Measurements from ENCODE around the gene HDAC7. TPM values are rescaled to one million over a fixed set of nuclear protein-coding genes. Genes with fewer than 3 reads are reported as not detected.

The HDAC7 gene
- total and polyA plus RNA-seq, 3 experiments from 2014 or later = 23.1 to 207 (median 206) TPM

DNA sequence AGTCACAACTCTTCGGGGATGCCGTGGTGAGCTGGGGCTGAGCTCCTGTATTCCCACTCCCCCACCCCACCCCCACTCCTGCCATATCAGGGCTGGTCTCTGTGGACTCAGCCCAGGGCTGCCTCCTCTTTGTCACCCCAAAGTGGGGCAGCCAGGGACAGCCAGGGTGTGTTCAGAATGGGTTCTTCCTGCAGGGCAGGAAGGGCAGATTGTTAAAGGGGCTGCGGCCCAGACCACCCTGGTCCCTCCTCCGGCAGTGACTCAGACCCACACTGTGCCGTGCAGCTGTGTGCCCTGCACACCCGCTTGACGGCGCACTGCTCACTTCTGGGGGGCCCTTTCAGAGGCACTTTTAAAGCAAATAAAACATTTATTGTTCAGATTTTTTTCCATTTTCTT, 37.3 kb downstream of the HDAC7 start:
- Mint-ChIP-seq H3K36me3 (peaks cover 0 to 50% (median 1%) of the 10 kb centered on the region in 3 donors), H3K27me3 (no peaks in the 10 kb centered on the region), H3K4me1 (peaks cover 6 to 11% (median 6%) of the 10 kb centered on the region in 3 donors), H3K9me3 (no peaks in the 10 kb centered on the region), H3K4me3 (no peak overlapping the region), H3K27ac (peak overlapping the region in 4 of 8 donors; percentile 72 to 85 (median 79))
- peaks cover 23% of the 10 kb centered on the region for H3K36me3 ChIP-seq (ENCODE audit: insufficient read depth, low read length)
- CTCF ChIA-PET = interaction anchor here (1.0 to 19.1 kb wide), 7 partner anchors 16 to 68 kb away, joined by 3 to 414 read pairs (median 18); no protein-coding TSS in a partner anchor
- peaks cover 6% of the 10 kb centered on the region for H3K4me1 ChIP-seq (ENCODE audit: insufficient read depth, low read length)
- DNase-seq = no peak
- POLR2A ChIA-PET = interaction anchor here (0.9 to 1.1 kb wide), 2 partner anchors 10 to 26 kb away, joined by 3 read pairs; no protein-coding TSS in a partner anchor
- no peaks in the 10 kb centered on the region for H3K9me3 ChIP-seq (ENCODE audit: low read length)
- no peak overlapping the region for H3K4me3 ChIP-seq (ENCODE audit: low read length)
- no peak overlapping the region for H3K27ac ChIP-seq (ENCODE audit: low read depth, low read length)
- H3K27me3 ChIP-seq (ENCODE audit: insufficient read depth, low read length, poor library complexity, severe bottlenecking) = no peaks in the 10 kb centered on the region

DNA sequence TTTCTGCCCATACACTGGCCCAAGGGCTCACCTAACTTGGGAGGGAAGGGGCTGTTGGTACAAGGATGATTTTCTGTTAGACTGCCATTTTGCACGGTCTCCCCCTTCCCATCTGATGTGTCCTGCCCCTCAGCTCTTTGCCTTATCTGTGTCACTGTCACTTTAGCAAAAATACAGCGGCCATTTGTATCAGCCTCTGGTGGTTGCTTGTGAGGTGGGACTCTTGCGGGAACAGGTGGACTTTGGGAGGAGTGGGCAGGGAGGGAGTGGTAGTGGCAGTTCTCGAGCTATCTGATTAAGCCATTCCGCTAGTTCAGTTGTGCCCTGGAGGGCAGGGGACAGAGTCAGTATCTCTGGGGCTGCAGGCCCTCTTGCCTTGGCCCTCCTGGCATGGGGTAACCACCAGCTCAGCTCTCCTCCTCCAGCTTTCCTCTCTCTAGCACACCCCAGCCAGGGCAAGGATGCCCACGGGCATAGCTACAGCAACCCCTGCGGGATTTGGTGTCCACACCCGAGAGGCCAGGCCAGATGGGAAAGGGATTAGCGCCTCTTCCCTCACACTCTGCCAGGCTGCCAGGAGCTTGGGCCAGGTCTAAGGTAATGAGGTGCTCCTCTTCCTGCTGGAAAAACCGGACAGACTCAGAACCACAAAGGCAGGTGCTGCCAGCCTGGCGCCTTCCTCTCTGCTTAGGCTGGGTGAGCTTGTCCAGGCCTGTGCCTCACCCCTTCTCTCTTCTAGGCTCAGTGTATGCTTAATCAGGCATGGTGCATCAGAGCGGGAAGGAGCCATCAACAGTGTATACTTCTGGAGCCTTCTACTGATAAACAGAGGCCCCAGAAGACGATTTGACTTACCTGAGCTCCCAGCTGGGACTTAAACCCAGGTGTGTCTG, 38.0 kb downstream of the HDAC7 start:
- Mint-ChIP-seq H3K9me3 (no peaks in the 10 kb centered on the region), H3K36me3 (peaks cover 0 to 44% (median 0%) of the 10 kb centered on the region in 3 donors), H3K27me3 (no peaks in the 10 kb centered on the region), H3K4me3 (peak overlapping the region in 1 of 7 donors; percentile 10), H3K27ac (peak overlapping the region in 5 of 8 donors; percentile 65 to 82 (median 72)), H3K4me1 (peaks cover 6 to 11% (median 6%) of the 10 kb centered on the region in 3 donors)
- Histone ChIP-seq H3K27ac (ENCODE audit: low read depth, low read length) (no peak overlapping the region), H3K9me3 (ENCODE audit: low read length) (no peaks in the 10 kb centered on the region), H3K27me3 (ENCODE audit: insufficient read depth, low read length, poor library complexity, severe bottlenecking) (no peaks in the 10 kb centered on the region), H3K36me3 (ENCODE audit: insufficient read depth, low read length) (peaks cover 17% of the 10 kb centered on the region), H3K4me3 (ENCODE audit: low read length) (no peak overlapping the region), H3K4me1 (ENCODE audit: insufficient read depth, low read length) (peaks cover 6% of the 10 kb centered on the region)
- no peak for DNase-seq
- POLR2A ChIA-PET = interaction anchor here (0.9 to 1.1 kb wide), 3 partner anchors 9 to 123 kb away, joined by 3 read pairs; partner anchors contain the start of gene VDR
- CTCF ChIA-PET = interaction anchor here (0.9 to 19.1 kb wide), 9 partner anchors 11 to 67 kb away, joined by 3 to 414 read pairs (median 5); no protein-coding TSS in a partner anchor

DNA sequence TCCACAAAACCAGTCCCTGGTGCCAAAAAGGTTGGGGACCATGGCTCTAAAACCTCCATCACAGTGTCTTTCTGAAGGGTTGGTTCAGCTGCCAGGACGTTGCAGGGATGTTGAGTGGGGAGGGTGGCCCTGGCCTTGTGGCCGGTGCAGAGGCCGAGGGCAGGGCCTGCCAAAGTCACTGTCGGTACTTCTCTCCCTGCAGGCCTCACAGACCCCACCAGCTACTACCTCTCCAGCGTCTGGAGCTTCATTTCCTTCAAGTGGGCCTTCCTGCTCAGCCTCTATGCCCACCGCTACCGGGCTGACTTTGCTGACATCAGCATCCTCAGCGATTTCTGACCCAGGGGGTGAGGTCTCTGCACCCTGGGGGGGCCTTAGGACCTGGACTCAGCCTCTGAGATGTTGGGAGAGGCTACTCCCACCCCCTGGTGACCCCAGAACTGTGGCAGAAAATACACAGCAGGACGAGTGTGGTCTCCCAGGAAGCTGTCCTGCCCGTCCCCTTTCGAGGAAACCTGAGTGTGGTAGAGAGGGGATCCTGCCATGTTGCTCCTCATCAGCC, 39.7 kb downstream of the HDAC7 start:
- H3K9me3 Mint-ChIP-seq = no peaks in the 10 kb centered on the region
- Histone ChIP-seq H3K27ac (ENCODE audit: low read depth, low read length) (no peak overlapping the region), H3K4me3 (ENCODE audit: low read length) (no peak overlapping the region), H3K36me3 (ENCODE audit: insufficient read depth, low read length) (no peaks in the 10 kb centered on the region), H3K9me3 (ENCODE audit: low read length) (no peaks in the 10 kb centered on the region), H3K27me3 (ENCODE audit: insufficient read depth, low read length, poor library complexity, severe bottlenecking) (no peaks in the 10 kb centered on the region), H3K4me1 (ENCODE audit: insufficient read depth, low read length) (peaks cover 6% of the 10 kb centered on the region)
- H3K36me3 Mint-ChIP-seq = peaks cover 0 to 27% (median 0%) of the 10 kb centered on the region in 3 donors
- ChIA-PET CTCF (interaction anchor here (1.0 to 19.1 kb wide), 12 partner anchors 9 to 130 kb away, joined by 3 to 414 read pairs (median 14); partner anchors contain the start of gene RAPGEF3), POLR2A (interaction anchor here (0.7 kb wide), 1 partner anchor 57 kb away, joined by 8 read pairs; no protein-coding TSS in a partner anchor)
- DNase-seq = no peak
- no peak overlapping the region for H3K4me3 Mint-ChIP-seq
- H3K27me3 Mint-ChIP-seq = no peaks in the 10 kb centered on the region
- H3K27ac Mint-ChIP-seq = no peak overlapping the region
- peaks cover 6 to 11% (median 6%) of the 10 kb centered on the region in 3 donors for H3K4me1 Mint-ChIP-seq

DNA sequence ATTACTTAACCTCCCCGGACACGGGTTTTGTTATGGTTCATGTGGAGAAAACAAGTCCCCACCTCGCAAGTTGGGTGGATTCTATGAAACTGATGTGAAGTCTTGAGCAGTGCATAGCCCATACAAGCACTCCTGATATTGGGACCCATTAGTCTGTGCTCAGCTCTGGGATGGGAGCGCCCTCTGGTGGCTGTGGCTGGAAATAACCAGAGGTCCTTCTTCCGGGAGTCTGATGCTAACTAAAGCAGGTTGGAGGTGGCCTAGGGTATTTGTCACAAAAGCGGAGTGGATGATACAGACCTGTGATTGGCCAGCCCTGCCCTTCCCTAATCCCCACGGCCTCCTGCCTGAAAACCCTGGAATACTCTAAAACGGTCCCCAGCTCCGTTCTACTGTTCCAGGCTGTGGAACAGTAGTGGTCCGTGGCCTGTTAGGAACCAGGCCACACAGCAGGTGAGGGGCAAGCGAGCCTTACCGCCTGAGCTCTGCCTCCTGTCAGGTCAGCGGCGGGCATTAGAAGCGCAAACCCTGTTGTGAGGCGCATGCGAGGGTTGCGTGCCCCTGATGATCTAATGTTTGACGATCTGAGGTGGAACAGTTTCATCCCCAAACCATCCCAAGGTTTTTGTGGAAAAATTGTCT, 40.3 kb downstream of the HDAC7 start:
- no peaks in the 10 kb centered on the region for H3K27me3 ChIP-seq (ENCODE audit: insufficient read depth, low read length, poor library complexity, severe bottlenecking)
- H3K4me1 Mint-ChIP-seq = peaks cover 7 to 15% (median 9%) of the 10 kb centered on the region in 3 donors
- H3K4me3 ChIP-seq (ENCODE audit: low read length) = no peak overlapping the region
- peaks cover 8% of the 10 kb centered on the region for H3K4me1 ChIP-seq (ENCODE audit: insufficient read depth, low read length)
- no peak overlapping the region for H3K27ac ChIP-seq (ENCODE audit: low read depth, low read length)
- peak; percentile 77 to 92 (median 85) for DNase-seq
- H3K4me3 Mint-ChIP-seq = peak overlapping the region in 1 of 7 donors; percentile 75
- H3K9me3 Mint-ChIP-seq = no peaks in the 10 kb centered on the region
- POLR2A ChIA-PET = interaction anchor here (0.5 to 0.7 kb wide), 2 partner anchors 56 to 75 kb away, joined by 5 to 8 read pairs; no protein-coding TSS in a partner anchor
- no peaks in the 10 kb centered on the region for H3K27me3 Mint-ChIP-seq
- CTCF ChIA-PET = interaction anchor here (0.8 to 19.1 kb wide), 15 partner anchors 9 to 130 kb away, joined by 3 to 414 read pairs (median 7); partner anchors contain the start of gene RAPGEF3
- H3K36me3 Mint-ChIP-seq = peaks cover 0 to 21% (median 0%) of the 10 kb centered on the region in 3 donors
- H3K27ac Mint-ChIP-seq = peak overlapping the region in 5 of 8 donors; percentile 8 to 66 (median 39)
- H3K36me3 ChIP-seq (ENCODE audit: insufficient read depth, low read length) = no peaks in the 10 kb centered on the region
- H3K9me3 ChIP-seq (ENCODE audit: low read length) = no peaks in the 10 kb centered on the region

DNA sequence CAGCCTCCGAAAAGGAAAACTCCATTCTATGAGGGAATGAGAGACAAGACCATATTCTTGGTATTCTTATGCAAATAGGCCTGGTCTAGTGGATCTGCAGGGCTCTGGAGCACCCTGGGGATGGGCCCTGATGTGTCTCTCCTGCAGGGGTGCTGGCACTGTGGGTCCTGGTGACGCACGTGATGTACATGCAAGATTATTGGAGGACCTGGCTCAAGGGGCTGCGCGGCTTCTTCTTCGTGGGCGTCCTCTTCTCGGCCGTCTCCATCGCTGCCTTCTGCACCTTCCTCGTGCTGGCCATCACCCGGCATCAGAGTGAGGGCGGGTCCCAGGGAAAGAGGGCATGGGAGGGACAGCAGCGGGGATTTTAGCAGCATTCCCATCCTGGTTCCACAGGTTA, 40.8 kb downstream of the HDAC7 start:
- POLR2A ChIA-PET = interaction anchor here (0.5 kb wide), 1 partner anchor 75 kb away, joined by 5 read pairs; no protein-coding TSS in a partner anchor

DNA sequence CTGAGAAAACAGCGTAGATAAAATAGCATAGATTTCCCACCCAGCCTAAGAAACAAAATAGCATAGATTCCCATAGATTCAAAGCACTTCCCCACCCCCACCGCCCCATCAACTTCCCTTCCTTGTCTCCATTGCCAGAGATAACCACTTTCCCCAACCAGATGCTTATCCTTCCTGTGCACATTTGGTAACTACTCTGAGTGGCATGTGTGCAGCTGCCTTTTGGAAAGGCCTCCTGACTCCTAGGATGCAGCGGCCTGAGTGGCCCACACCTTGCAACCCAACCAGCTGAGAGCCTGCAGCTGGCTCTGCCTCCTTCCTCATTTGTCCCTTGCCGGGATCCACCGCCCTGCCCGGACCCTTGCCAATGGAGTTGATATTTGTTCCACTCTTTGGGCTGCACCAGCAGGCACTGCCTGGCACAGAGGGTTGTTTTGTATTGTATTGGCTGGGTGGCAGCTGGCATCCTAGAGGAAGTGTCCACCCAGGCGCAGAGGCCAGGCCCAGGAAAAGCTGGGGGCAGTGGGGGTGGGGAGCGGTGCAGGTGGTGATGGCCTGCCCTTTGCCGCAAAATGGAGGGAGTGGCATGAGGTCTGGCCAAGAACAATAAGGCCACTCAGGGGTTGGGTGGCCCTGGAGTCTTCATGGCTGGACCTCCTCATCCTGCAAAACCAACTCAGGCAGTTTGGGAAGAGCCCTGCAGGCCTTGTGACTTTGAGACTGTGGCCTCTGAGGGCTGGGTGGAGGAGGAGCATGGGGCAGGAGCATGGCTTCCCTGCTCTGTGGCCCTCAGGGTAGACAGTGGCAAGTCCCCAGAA, 41.8 kb downstream of the HDAC7 start:
- Mint-ChIP-seq H3K4me3 (peak overlapping the region in 1 of 7 donors; percentile 15), H3K9me3 (no peaks in the 10 kb centered on the region), H3K27me3 (no peaks in the 10 kb centered on the region), H3K27ac (no peak overlapping the region), H3K36me3 (peaks cover 0 to 7% (median 0%) of the 10 kb centered on the region in 3 donors), H3K4me1 (peaks cover 16 to 24% (median 17%) of the 10 kb centered on the region in 3 donors)
- Histone ChIP-seq H3K27ac (ENCODE audit: low read depth, low read length) (no peak overlapping the region), H3K4me3 (ENCODE audit: low read length) (no peak overlapping the region), H3K9me3 (ENCODE audit: low read length) (no peaks in the 10 kb centered on the region), H3K4me1 (ENCODE audit: insufficient read depth, low read length) (peaks cover 16% of the 10 kb centered on the region), H3K27me3 (ENCODE audit: insufficient read depth, low read length, poor library complexity, severe bottlenecking) (no peaks in the 10 kb centered on the region), H3K36me3 (ENCODE audit: insufficient read depth, low read length) (no peaks in the 10 kb centered on the region)
- DNase-seq = no peak
- POLR2A ChIA-PET = interaction anchor here (0.6 kb wide), 1 partner anchor 35 kb away, joined by 3 read pairs; no protein-coding TSS in a partner anchor
- CTCF ChIA-PET = interaction anchor here (0.7 to 19.1 kb wide), 17 partner anchors 10 to 72 kb away, joined by 3 to 414 read pairs (median 7); partner anchors contain the start of genes RAPGEF3 and RPAP3

More for the DNA sequence above, 40.8 kb downstream of the HDAC7 start:
- peaks cover 13 to 20% (median 14%) of the 10 kb centered on the region in 3 donors for H3K4me1 Mint-ChIP-seq
- H3K27ac ChIP-seq (ENCODE audit: low read depth, low read length) = no peak overlapping the region
- peak overlapping the region in 1 of 8 donors; percentile 8 for H3K27ac Mint-ChIP-seq
- CTCF ChIA-PET = interaction anchor here (0.8 to 19.1 kb wide), 16 partner anchors 9 to 129 kb away, joined by 3 to 414 read pairs (median 6); partner anchors contain the start of gene RAPGEF3
- DNase-seq = no peak
- H3K27me3 ChIP-seq (ENCODE audit: insufficient read depth, low read length, poor library complexity, severe bottlenecking) = no peaks in the 10 kb centered on the region
- no peaks in the 10 kb centered on the region for H3K27me3 Mint-ChIP-seq
- H3K36me3 Mint-ChIP-seq = peaks cover 0 to 16% (median 0%) of the 10 kb centered on the region in 3 donors
- H3K4me3 Mint-ChIP-seq = peak overlapping the region in 1 of 7 donors; percentile 75
- H3K4me3 ChIP-seq (ENCODE audit: low read length) = no peak overlapping the region
- no peaks in the 10 kb centered on the region for H3K36me3 ChIP-seq (ENCODE audit: insufficient read depth, low read length)
- no peaks in the 10 kb centered on the region for H3K9me3 ChIP-seq (ENCODE audit: low read length)
- no peaks in the 10 kb centered on the region for H3K9me3 Mint-ChIP-seq
- H3K4me1 ChIP-seq (ENCODE audit: insufficient read depth, low read length) = peaks cover 13% of the 10 kb centered on the region

Measured in CD8-positive, alpha-beta memory T cell (primary cell).